Measurements from ENCODE around the gene SALL4. TPM values are rescaled to one million over a fixed set of nuclear protein-coding genes. Genes with fewer than 3 reads are reported as not detected.
"Not testable (repeated sequence)": the region's sequence is repeated elsewhere in the genome, so short reads cannot be mapped to it uniquely, and the experiment has no call there.

SALL4 gene
- polyA plus RNA-seq, 1 experiment, result 0.46 TPM

GRCh38 chr20:51826372-51826771, 24.1 kb upstream of the SALL4 start:
- Histone ChIP-seq H3K9me3 (ENCODE audit: control insufficient read depth, insufficient read depth, low read length) (no peaks in the 10 kb centered on the region; the same call in 1 of the 2 replicates), H3K27me3 (ENCODE audit: control insufficient read depth, insufficient read depth, low read length) (no peaks in the 10 kb centered on the region), H3K27ac (ENCODE audit: low read depth, low read length) (no peak overlapping the region), H3K4me3 (ENCODE audit: low read depth, low read length) (no peak overlapping the region)
- no peak for DNase-seq (ENCODE audit: low read depth, low spot score)
- ChIA-PET CTCF (interaction anchor here (2.0 kb wide), 1 partner anchor 26 kb away, joined by 8 read pairs; no protein-coding TSS in a partner anchor), POLR2A (interaction anchor here (0.7 kb wide), 1 partner anchor 201 kb away, joined by 4 read pairs; no protein-coding TSS in a partner anchor)
- TF ChIP-seq, protein P1, sequence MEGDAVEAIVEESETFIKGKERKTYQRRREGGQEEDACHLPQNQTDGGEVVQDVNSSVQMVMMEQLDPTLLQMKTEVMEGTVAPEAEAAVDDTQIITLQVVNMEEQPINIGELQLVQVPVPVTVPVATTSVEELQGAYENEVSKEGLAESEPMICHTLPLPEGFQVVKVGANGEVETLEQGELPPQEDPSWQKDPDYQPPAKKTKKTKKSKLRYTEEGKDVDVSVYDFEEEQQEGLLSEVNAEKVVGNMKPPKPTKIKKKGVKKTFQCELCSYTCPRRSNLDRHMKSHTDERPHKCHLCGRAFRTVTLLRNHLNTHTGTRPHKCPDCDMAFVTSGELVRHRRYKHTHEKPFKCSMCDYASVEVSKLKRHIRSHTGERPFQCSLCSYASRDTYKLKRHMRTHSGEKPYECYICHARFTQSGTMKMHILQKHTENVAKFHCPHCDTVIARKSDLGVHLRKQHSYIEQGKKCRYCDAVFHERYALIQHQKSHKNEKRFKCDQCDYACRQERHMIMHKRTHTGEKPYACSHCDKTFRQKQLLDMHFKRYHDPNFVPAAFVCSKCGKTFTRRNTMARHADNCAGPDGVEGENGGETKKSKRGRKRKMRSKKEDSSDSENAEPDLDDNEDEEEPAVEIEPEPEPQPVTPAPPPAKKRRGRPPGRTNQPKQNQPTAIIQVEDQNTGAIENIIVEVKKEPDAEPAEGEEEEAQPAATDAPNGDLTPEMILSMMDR (IDR thresholded peaks at IDR 0.05; ENCODE audit: low read depth, low read length), result no peak

DNA sequence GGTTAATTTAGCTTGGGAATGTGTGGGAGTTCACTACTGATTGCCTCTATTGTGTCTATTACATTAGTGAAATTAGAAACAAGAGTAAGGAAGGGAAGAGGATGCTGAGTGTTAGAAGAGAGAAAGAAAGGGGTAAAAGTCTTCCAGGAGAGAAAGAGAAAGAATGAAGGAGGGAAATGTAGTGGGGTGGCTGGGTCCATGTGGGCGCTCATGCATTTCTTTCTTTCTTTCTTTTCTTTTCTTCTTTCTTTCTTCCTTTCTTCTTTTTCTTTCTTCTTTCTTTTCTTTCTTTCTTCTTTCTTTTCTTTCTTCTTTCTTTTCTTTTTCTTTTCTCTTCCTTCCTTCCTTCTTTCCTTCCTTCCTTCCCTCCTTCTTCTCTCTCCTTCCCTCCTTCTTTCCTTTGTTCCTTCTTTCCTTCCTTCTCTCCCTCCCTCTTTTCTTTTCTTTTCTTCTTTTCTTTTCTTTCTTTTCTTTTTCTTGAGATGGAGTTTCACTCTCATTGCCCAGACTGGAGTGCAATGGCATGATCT, 16.2 kb upstream of the SALL4 start:
- no peak for DNase-seq (ENCODE audit: low read depth, low spot score)
- H3K27me3 ChIP-seq (ENCODE audit: control insufficient read depth, insufficient read depth, low read length), result no peaks in the 10 kb centered on the region
- POLR2A ChIA-PET, result no interaction called here

GRCh38 chr20:51816856-51817255, 14.5 kb upstream of the SALL4 start:
- H3K27ac ChIP-seq (ENCODE audit: low read depth, low read length); H3K27me3 ChIP-seq (ENCODE audit: control insufficient read depth, insufficient read depth, low read length); POLR2A ChIA-PET; H3K4me3 ChIP-seq (ENCODE audit: low read depth, low read length); DNase-seq (ENCODE audit: low read depth, low spot score); H3K9me3 ChIP-seq (ENCODE audit: control insufficient read depth, insufficient read depth, low read length): not testable (repeated sequence)
- CTCF ChIA-PET, result interaction anchor here (0.6 kb wide), 1 partner anchor 116 kb away, joined by 6 read pairs; no protein-coding TSS in a partner anchor

More for the DNA sequence above, 16.2 kb upstream of the SALL4 start:
- CTCF ChIA-PET, result no interaction called here
- no peak overlapping the region for H3K27ac ChIP-seq (ENCODE audit: low read depth, low read length)
- no peak overlapping the region for H3K4me3 ChIP-seq (ENCODE audit: low read depth, low read length)
- no peaks in the 10 kb centered on the region for H3K9me3 ChIP-seq (ENCODE audit: control insufficient read depth, insufficient read depth, low read length)
- TF ChIP-seq, protein P1 (IDR thresholded peaks at IDR 0.05; ENCODE audit: low read depth, low read length), result no peak

GRCh38 chr20:51815383-51816076, 13.2 kb upstream of the SALL4 start:
- no peaks in the 10 kb centered on the region for H3K27me3 ChIP-seq (ENCODE audit: control insufficient read depth, insufficient read depth, low read length)
- CTCF ChIA-PET, result interaction anchor here (0.6 kb wide), 1 partner anchor 717 kb away, joined by 5 read pairs; no protein-coding TSS in a partner anchor
- H3K27ac ChIP-seq (ENCODE audit: low read depth, low read length), result no peak overlapping the region
- H3K4me3 ChIP-seq (ENCODE audit: low read depth, low read length), result no peak overlapping the region
- no peaks in the 10 kb centered on the region for H3K9me3 ChIP-seq (ENCODE audit: control insufficient read depth, insufficient read depth, low read length)
- TF ChIP-seq, protein P1 (IDR thresholded peaks at IDR 0.05; ENCODE audit: low read depth, low read length), result no peak
- DNase-seq (ENCODE audit: low read depth, low spot score), result no peak
- POLR2A ChIA-PET, result no interaction called here

- TF ChIP-seq, protein P1 (IDR thresholded peaks at IDR 0.05; ENCODE audit: low read depth, low read length), result no peak
- Histone ChIP-seq H3K4me3 (ENCODE audit: low read depth, low read length) (no peak overlapping the region), H3K27me3 (ENCODE audit: control insufficient read depth, insufficient read depth, low read length) (no peaks in the 10 kb centered on the region), H3K9me3 (ENCODE audit: control insufficient read depth, insufficient read depth, low read length) (no peaks in the 10 kb centered on the region), H3K27ac (ENCODE audit: low read depth, low read length) (no peak overlapping the region)
- DNase-seq (ENCODE audit: low read depth, low spot score), result no peak
- ChIA-PET CTCF (no interaction called here), POLR2A (no interaction called here)
These were observed 10.5 kb upstream of the SALL4 start for GRCh38 chr20:51812861-51813260.

Data from AG04450 (cell line).